DND-41 (cell line): ENCODE data around the gene MYO1C.

Experiments used
- CTCF ChIP-seq: IDR thresholded peaks from 2 replicates; pipeline ENCODE4 v1.5.1; 2012; ENCODE audit warnings: borderline replicate concordance, low read length, moderate library complexity, mild to moderate bottlenecking; ENCODE audit not compliant: poor library complexity, severe bottlenecking; ENCODE audit errors: extremely low read depth
- EZH2 ChIP-seq: IDR thresholded peaks from 3 replicates; pipeline ENCODE4 v1.6.1; 2012; ENCODE audit warnings: borderline replicate concordance, low read depth, mild to moderate bottlenecking, moderate library complexity, low read length, inconsistent platforms; ENCODE audit not compliant: severe bottlenecking

- TF ChIP-seq CTCF (no peak), EZH2 (no peak)
Observed at GRCh38 chr17:1467898-1468492, 24.5 kb downstream of the MYO1C start.
